Endothelial cell of umbilical vein (primary cell): ENCODE data around the gene MUC5AC. TPM values are rescaled to one million over a fixed set of nuclear protein-coding genes. Genes with fewer than 3 reads are reported as not detected.

Experiments
- BruUV-seq: library from RNA; stranded (reverse); fragments of 400-500 nt; replicated peaks from 2 replicates; lab custom pipeline; 2021; lab: Mats Ljungman, UMichigan
- CTCF ChIA-PET: fragments of 300-600, 350-600 bp; sonication (Branson Sonifier 250); formaldehyde crosslinking; loops from one replicate; lab custom pipeline; 2021; ENCODE audit warnings: antibody characterized with exemption, inconsistent platforms; lab: Charles Lee
- POLR2A ChIA-PET: fragments of 300-600, 350-600 bp; sonication (Branson Sonifier 250); formaldehyde crosslinking; loops from one replicate; lab custom pipeline; 2021; ENCODE audit warnings: antibody characterized with exemption, inconsistent platforms; lab: Charles Lee
- DNase-seq: peaks from one replicate; pipeline ENCODE4 v3.0.0-alpha.2; 2011; ENCODE audit warnings: low read depth, low spot score
- FAIRE-seq: peaks from 2 replicates; lab custom pipeline; 2011; peaks lifted over from hg19 to GRCh38; lab: Jason Lieb, UNC
- H2AFZ ChIP-seq: 2 replicates; pipeline ENCODE4 v1.6.0; 2012; ENCODE audit warnings: low read depth, low read length, control low read depth, inconsistent platforms
- H3K27ac ChIP-seq: 2 replicates; pipeline ENCODE4 v1.5.1; 2011; ENCODE audit warnings: low read depth, mild to moderate bottlenecking, control low read depth, low read length, moderate library complexity; ENCODE audit not compliant: insufficient read depth
- H3K27me3 ChIP-seq, 2 experiments: 2 replicates each; pipeline versions ENCODE4 v1.6.0 to v1.6.1; 2011; ENCODE audit warnings: low read length in 2 of 2, mixed read lengths in 1 of 2; ENCODE audit not compliant: control insufficient read depth in 2 of 2, insufficient read depth in 2 of 2
- H3K36me3 ChIP-seq, 2 experiments: 2 replicates in 1 of 2; 3 replicates in 1 of 2; pipeline ENCODE4 v1.5.1; 2011; ENCODE audit warnings: low read length in 2 of 2, mild to moderate bottlenecking in 1 of 2, moderate library complexity in 1 of 2; ENCODE audit not compliant: control insufficient read depth in 2 of 2, insufficient read depth in 2 of 2; ENCODE audit errors: extremely low read depth in 1 of 2
- H3K4me1 ChIP-seq: 3 replicates; pipeline ENCODE4 v1.5.1; 2011; ENCODE audit warnings: mild to moderate bottlenecking, low read length; ENCODE audit not compliant: control insufficient read depth, insufficient read depth; ENCODE audit errors: extremely low read depth
- H3K4me2 ChIP-seq: 2 replicates; pipeline ENCODE4 v1.6.1; 2011; ENCODE audit warnings: low read length, control low read depth, mixed read lengths; ENCODE audit not compliant: insufficient read depth
- H3K4me3 ChIP-seq, 3 experiments: fragments of 200-600 bp in 1 of 3; sonication (generic), shearing (Covaris generic) in 1 of 3; replicated peaks in 1 of 3; 2 replicates each; pipeline ENCODE4 v1.5.1; 2011 to 2016; ENCODE audit warnings: control low read depth in 3 of 3, low read length in 3 of 3, mild to moderate bottlenecking in 2 of 3, inconsistent platforms in 1 of 3, low read depth in 1 of 3, moderate library complexity in 1 of 3; ENCODE audit not compliant: insufficient read depth in 1 of 3
- H3K79me2 ChIP-seq: 2 replicates; pipeline ENCODE4 v1.6.0; 2012; ENCODE audit warnings: low read length, inconsistent platforms; ENCODE audit not compliant: control insufficient read depth, insufficient read depth
- H3K9ac ChIP-seq: replicated peaks from 2 replicates; pipeline ENCODE3; 2011; ENCODE audit warnings: low read length, control low read depth; ENCODE audit not compliant: insufficient read depth; ENCODE audit errors: extremely low read depth
- H3K9me1 ChIP-seq: replicated peaks from 3 replicates; pipeline ENCODE4 v1.6.0; 2011; ENCODE audit warnings: mild to moderate bottlenecking, low read length; ENCODE audit not compliant: control insufficient read depth, insufficient read depth; ENCODE audit errors: extremely low read depth
- H3K9me3 ChIP-seq: replicated peaks from 2 replicates; pipeline ENCODE4 v1.5.1; 2012; ENCODE audit warnings: low read length, inconsistent platforms; ENCODE audit not compliant: control insufficient read depth, insufficient read depth
- H4K20me1 ChIP-seq: replicated peaks from 2 replicates; pipeline ENCODE3; 2011; ENCODE audit warnings: mild to moderate bottlenecking, low read length; ENCODE audit not compliant: control insufficient read depth, insufficient read depth; ENCODE audit errors: extremely low read depth
- CTCF ChIP-seq, 2 donors: IDR thresholded peaks; 1 replicate in 1 of 2; 2 replicates in 1 of 2; pipeline ENCODE4 v1.5.1; 2011; ENCODE audit warnings: low read length in 2 of 2, mild to moderate bottlenecking in 2 of 2, moderate library complexity in 2 of 2, control low read depth in 1 of 2, inconsistent platforms in 1 of 2, low read depth in 1 of 2; ENCODE audit not compliant: insufficient read depth in 1 of 2; ENCODE audit errors: extremely low read depth in 1 of 2
- EZH2 ChIP-seq: IDR thresholded peaks from 2 replicates; pipeline ENCODE4 v1.6.1; 2012; ENCODE audit warnings: borderline replicate concordance, low read depth, mild to moderate bottlenecking, moderate library complexity, low read length, inconsistent platforms; ENCODE audit not compliant: severe bottlenecking
- FOS ChIP-seq: IDR thresholded peaks from 2 replicates; pipeline ENCODE4 v1.6.1; 2011; ENCODE audit warnings: mild to moderate bottlenecking, low read length, moderate library complexity, borderline replicate concordance; ENCODE audit not compliant: insufficient read depth
- GATA2 ChIP-seq: IDR thresholded peaks from 2 replicates; pipeline ENCODE4 v1.7.0; 2011; ENCODE audit warnings: low read depth, mild to moderate bottlenecking, moderate library complexity, mixed read lengths, low read length; ENCODE audit not compliant: insufficient read length, insufficient read depth
- JUN ChIP-seq: IDR thresholded peaks from 2 replicates; pipeline ENCODE4 v1.6.1; 2011; ENCODE audit warnings: borderline replicate concordance, low read depth; ENCODE audit not compliant: insufficient read length, insufficient read depth
- MAX ChIP-seq: IDR thresholded peaks from 2 replicates; pipeline ENCODE4 v1.6.1; 2011; ENCODE audit not compliant: insufficient read depth, insufficient read length
- MYC ChIP-seq: IDR thresholded peaks from one replicate; pipeline ENCODE4 v1.6.1; 2011; ENCODE audit warnings: mild to moderate bottlenecking, low read depth, low read length
- POLR2A ChIP-seq: IDR thresholded peaks from 2 replicates; pipeline ENCODE4 v1.6.1; 2012; ENCODE audit warnings: low read depth, mild to moderate bottlenecking, control low read depth, low read length
- POLR2AphosphoS5 ChIP-seq: IDR thresholded peaks from 2 replicates; pipeline ENCODE4 v1.6.1; 2012; ENCODE audit warnings: low read depth, mild to moderate bottlenecking, control low read depth, low read length, moderate library complexity; ENCODE audit not compliant: insufficient read depth
- dilution Hi-C: fragments of 300-500 bp; cut with MboI; formaldehyde crosslinking; loops from one replicate; pipeline ENCODE4 v1.15.0; 2019; ENCODE audit warnings: low sequenced_read_pairs; ENCODE audit not compliant: extremely low pct_ligation_motif_present
- intact Hi-C: fragments of 100-400 bp; cut with micrococcal nuclease; formaldehyde crosslinking; loops from one replicate; pipeline ENCODE4 v1.10.0; 2022
- polyA plus RNA-seq, 4 experiments: library from polyadenylated mRNA; depleted of rRNA in 3 of 4; stranded (reverse) in 3 of 4; unstranded in 1 of 4; fragments of >200 nt; gene quantifications; 2 replicates each; pipeline versions ENCODE4 v1.2.1 to v1.2.3, GENCODE V29; 2011 to 2012; ENCODE audit warnings: missing spikeins in 1 of 4
- total RNA-seq: library from RNA; stranded (reverse); gene quantifications from 2 replicates; pipeline ENCODE4 v1.2.3, GENCODE V29; 2021

MUC5AC gene
- total and polyA plus RNA-seq, 2 donors (not counting 3 experiments of a cell fraction or from before 2014, with no cell fraction given) = not detected

GRCh38 chr11:1233351-1234053 is 75.7 kb downstream of the MUC5AC start:
- Histone ChIP-seq H3K4me3 (no peak overlapping the region), H3K27ac (no peak overlapping the region), H3K9me1 (no peaks in the 10 kb centered on the region), H3K9ac (no peak overlapping the region), H3K9me3 (no peaks in the 10 kb centered on the region), H4K20me1 (no peaks in the 10 kb centered on the region), H3K79me2 (no peaks in the 10 kb centered on the region), H3K36me3 (no peaks in the 10 kb centered on the region), H3K27me3 (no peaks in the 10 kb centered on the region), H3K4me1 (no peaks in the 10 kb centered on the region), H2AFZ (no peak overlapping the region), H3K4me2 (no peak overlapping the region)
- POLR2A ChIA-PET = no interaction called here
- CTCF ChIA-PET = no interaction called here
- DNase-seq = no peak
- BruUV-seq = no TSS peak
- intact Hi-C loops = no loop called here
- dilution Hi-C loops = no loop called here
- FAIRE-seq = no peak
- no peak for TF ChIP-seq MYC
- TF ChIP-seq JUN = no peak
- no peak for TF ChIP-seq FOS
- no peak for TF ChIP-seq POLR2AphosphoS5
- no peak for TF ChIP-seq EZH2
- no peak for TF ChIP-seq GATA2
- no peak for TF ChIP-seq MAX
- TF ChIP-seq POLR2A = no peak
- no peak for TF ChIP-seq CTCF (IDR thresholded peaks at IDR 0.05; ENCODE audit: extremely low read depth in 1 of 2, insufficient read depth in 1 of 2, low read depth in 1 of 2, low read length in 2 of 2)
